ENCODE data around the gene CCDC85A.

- no peak for TF ChIP-seq EP300 (IDR thresholded peaks at IDR 0.05; ENCODE audit: borderline replicate concordance)
- no peak for TF ChIP-seq TEAD4 (IDR thresholded peaks at IDR 0.05)
- TF ChIP-seq FOXM1 (IDR thresholded peaks at IDR 0.05; ENCODE audit: borderline replicate concordance, low read depth): no peak
- TF ChIP-seq TAF1 (IDR thresholded peaks at IDR 0.05; ENCODE audit: low read depth): no peak
- no peak for TF ChIP-seq MAX (IDR thresholded peaks at IDR 0.05)
- TF ChIP-seq EGR1 (IDR thresholded peaks at IDR 0.05): no peak
- TF ChIP-seq CREB1 (IDR thresholded peaks at IDR 0.05; ENCODE audit: low read depth): no peak
- no peak for TF ChIP-seq USF1 (IDR thresholded peaks at IDR 0.05)
- no peak for TF ChIP-seq YY1 (IDR thresholded peaks at IDR 0.05; ENCODE audit: low read depth)
- no peak for TF ChIP-seq REST (IDR thresholded peaks at IDR 0.05; ENCODE audit: low read depth)
These were observed 178.1 kb downstream of the CCDC85A start for GRCh38 chr2:56361844-56362243.

Measured in Ishikawa (cell line).